ENCODE results near the gene SENP7.
"Not testable (repeated sequence)": the region's sequence is repeated elsewhere in the genome, so short reads cannot be mapped to it uniquely, and the experiment has no call there.

The SENP7 gene

GRCh38 chr3:101312545-101312944 lies 200.5 kb downstream of the SENP7 start:
- no peak for DNase-seq

DNA sequence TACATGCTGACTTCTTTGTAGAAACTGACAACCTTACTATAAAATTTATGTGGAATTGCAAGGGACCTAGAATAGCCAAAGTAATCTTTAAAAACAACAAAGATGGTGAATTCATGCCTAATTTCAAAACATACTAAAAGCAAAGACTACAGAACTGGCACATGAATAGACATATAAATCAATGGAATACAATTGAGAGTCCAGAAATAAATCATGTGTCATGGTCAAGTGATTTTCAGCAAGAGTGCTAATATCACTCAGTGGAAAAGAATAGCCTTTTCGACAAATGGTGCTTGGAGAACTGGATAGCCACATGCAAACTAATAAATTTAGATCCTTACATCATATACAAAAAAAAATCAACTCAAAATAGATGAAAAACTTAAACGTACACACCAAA lies 201.3 kb downstream of the SENP7 start:
- DNase-seq = no peak

- no peak for DNase-seq
Observed at GRCh38 chr3:101310978-101311375, 202.0 kb downstream of the SENP7 start.

- not testable (repeated sequence) for DNase-seq
Observed at GRCh38 chr3:101308147-101308772, 204.8 kb downstream of the SENP7 start.

DNA sequence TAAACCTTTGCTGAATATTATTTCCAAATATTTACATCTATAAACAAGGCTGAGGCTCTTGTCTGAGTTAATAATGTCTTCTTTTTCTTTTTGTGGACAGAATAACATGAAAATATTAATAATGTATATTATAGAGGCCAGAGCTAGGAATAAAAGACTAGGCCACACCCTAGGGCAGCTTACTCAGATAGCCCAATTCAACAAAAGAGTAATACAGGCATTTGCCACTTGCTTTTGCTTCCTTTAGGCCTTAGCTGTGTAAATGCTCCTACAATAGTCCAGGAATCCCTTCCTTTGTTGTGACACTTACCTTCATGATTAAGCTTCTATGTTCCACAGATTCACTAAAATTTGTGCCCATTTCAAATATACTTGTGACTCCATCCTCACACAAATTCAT lies 209.2 kb downstream of the SENP7 start:
- no peak for DNase-seq

- no peak for DNase-seq
Observed at GRCh38 chr3:101303089-101303731, 209.8 kb downstream of the SENP7 start.

DNA sequence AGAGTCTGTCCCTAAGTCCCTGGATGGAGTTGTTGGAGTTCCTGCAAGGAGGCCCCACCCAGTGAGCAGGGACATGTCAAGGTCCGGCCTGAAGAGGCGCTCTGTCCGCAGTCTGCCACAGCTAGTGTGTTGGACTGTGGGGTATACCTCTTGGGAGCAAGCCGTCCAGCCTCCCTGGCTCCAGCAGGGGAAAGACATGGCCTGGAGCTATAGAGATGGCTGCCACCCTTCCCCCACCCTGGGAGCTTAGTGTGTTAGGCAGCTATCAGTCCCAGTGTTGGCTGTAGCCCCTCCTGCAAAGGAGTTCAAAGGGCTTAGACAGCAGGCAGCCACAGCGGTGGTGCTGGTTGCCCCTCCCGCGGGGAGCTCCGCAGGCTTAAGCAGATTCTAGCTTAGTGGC lies 212.9 kb downstream of the SENP7 start:
- DNase-seq = no peak

DNA sequence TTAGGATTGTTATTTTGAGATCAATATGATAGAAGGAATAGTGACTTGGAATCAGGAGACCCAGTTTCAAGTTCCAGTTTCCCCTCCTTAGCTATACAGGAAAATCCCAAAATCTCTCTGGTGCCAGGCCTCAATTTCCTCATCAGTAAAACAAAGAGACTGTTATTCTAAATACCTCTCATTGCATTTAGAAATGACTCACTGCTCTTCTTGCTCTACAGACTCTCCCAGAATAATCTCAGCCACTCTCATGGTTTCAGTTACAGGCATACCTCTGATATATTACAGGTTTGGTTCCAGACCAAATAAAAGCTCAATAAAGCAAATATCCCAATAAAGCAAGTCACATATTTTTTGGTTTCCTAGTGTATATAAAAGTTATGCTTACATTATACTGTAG lies 221.0 kb downstream of the SENP7 start:
- DNase-seq = no peak

DNA sequence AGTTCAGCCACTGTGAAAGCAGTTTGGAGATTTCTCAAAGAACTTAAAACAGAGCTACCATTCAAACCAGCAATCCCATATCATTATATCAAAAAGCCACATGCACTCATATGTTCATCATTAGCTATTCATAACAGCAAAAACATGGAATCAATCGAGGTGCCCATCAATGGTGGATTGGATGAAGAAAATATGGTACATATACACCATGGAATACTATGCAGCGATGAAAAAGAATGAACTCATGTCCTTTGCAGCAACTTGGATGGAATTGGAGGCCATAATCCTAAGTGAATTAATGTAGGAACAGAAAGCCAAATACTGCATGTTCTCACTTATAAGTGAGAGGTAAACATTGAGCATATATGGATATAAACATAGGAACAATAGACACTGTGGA lies 224.7 kb downstream of the SENP7 start:
- no peak for DNase-seq

DNA sequence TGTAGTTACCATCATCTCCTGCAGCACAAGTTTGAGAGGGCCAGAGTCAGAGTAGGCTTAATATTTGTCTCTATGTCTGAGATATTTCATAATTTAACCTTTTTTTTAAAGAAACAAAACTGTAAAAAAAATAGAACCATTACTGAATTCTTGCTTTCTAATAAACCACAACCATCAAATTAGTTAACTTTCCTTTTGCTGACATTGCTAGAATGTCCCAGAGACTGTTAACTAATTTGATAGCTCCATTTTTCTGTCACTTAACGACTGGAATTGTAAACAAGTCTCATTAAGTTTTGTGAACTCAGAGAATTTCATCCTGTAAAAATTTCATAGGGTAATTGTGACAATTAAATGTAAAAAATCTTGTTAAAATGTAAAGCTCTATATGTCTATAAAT lies 228.3 kb downstream of the SENP7 start:
- no peak for DNase-seq

DNA sequence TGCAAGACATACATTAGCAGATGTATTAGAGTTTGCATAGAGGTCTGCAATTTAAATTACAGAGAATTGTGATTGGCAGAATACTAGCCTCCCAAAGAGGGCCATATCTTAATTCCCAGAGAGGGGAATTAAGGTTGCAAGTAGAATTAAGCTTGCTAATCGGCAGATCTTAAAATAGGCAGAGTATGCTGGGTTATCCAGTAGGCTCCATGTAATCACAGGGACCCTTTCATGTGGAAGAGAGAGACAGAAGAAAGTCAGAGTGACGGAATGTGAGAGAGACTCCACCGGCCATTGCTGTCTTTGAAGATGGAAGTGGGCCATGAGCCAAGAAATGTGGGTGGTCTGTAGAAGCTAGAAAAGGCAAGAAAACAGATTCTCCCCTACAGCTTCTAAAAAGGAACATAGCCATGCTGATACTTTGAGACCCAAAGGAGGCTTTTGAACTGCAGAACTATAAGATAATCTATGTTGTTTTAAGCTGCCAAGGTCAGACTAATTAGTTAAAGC lies 231.4 kb downstream of the SENP7 start:
- no peak for DNase-seq

DNA sequence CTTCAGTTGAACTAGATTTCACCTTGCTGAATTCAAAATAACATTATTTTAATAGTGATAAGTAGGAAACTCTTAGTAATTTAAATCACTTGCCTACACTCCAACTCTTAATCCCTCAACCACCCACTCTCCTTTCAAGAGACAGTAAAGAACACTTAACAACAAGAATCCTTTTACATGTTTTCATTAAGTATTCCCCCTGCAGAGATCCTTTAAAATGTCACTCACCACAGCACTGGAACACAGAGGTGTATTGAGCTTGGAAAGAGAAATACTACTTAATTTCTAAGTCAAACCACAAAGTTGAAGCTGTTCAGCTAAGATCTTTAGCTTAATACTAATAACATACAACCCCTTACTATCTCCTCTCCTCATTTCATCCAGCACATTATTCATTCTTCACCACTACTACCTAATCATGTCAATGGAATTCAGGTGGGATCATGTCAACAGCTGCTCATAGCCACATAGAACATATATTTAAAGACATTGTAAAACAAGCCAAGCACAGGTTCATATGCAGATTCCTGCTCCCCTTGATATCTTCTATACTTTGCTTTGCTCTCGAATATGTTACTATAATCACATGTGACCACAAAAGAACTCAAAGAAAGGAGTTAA lies 233.1 kb downstream of the SENP7 start:
- no peak for DNase-seq

DNA sequence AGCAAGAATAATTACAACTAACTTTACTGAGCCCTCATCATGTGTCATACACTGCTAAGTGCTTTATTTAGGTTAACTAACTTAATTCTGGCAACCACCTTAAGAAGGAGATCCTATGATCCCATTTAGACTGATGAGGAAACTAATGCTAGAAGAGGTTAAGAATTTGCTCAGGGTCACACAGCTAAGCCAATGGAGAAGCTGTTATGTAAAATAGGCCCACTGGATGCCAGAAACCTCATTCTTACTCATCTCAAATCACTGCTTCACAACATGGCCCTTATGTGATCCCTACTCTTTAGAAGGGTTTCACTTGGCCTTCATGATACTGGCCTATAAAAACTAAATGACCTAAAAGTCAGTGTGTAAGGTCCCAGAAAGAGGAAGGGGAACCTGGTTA lies 233.8 kb downstream of the SENP7 start:
- DNase-seq = no peak

GRCh38 chr3:101278727-101279126 lies 234.3 kb downstream of the SENP7 start:
- DNase-seq = no peak

Data from stimulated activated CD4-positive, alpha-beta T cell treated with anti-CD3 and anti-CD28 coated beads, Interleukin-4, amount 100 ng/mL, for 1 hour (primary cell).